MM.1S (cell line): ENCODE measurements around the gene FMNL1.

Experiments
- CTCF ChIP-seq: fragments of 300-600 bp; sonication (generic); IDR thresholded peaks from 2 replicates; pipeline ENCODE4 v1.5.1; 2016; ENCODE audit warnings: antibody characterized with exemption, low read length, mixed read lengths
- EZH2phosphoT487 ChIP-seq: fragments of 300-600 bp; sonication (generic); IDR thresholded peaks from 2 replicates; pipeline ENCODE4 v1.6.1; 2018; ENCODE audit warnings: antibody characterized with exemption, low read length

GRCh38 chr17:45269912-45270311, 48.2 kb downstream of the FMNL1 start:
- TF ChIP-seq CTCF (no peak), EZH2phosphoT487 (no peak)
